ENCODE measurements around the gene WRAP53.

The WRAP53 gene

GRCh38 chr17:7697828-7698588, 9.7 kb downstream of the WRAP53 start:
- no peak for TF ChIP-seq EZH2phosphoT487 (conservative IDR thresholded peaks at IDR 0.05; ENCODE audit: low read length)
- TF ChIP-seq, protein P1, sequence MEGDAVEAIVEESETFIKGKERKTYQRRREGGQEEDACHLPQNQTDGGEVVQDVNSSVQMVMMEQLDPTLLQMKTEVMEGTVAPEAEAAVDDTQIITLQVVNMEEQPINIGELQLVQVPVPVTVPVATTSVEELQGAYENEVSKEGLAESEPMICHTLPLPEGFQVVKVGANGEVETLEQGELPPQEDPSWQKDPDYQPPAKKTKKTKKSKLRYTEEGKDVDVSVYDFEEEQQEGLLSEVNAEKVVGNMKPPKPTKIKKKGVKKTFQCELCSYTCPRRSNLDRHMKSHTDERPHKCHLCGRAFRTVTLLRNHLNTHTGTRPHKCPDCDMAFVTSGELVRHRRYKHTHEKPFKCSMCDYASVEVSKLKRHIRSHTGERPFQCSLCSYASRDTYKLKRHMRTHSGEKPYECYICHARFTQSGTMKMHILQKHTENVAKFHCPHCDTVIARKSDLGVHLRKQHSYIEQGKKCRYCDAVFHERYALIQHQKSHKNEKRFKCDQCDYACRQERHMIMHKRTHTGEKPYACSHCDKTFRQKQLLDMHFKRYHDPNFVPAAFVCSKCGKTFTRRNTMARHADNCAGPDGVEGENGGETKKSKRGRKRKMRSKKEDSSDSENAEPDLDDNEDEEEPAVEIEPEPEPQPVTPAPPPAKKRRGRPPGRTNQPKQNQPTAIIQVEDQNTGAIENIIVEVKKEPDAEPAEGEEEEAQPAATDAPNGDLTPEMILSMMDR (IDR thresholded peaks at IDR 0.05; ENCODE audit: insufficient read depth, low read length, poor library complexity, severe bottlenecking), result no peak
- Histone ChIP-seq H4K20me1 (ENCODE audit: low read depth, low read length) (no peaks in the 10 kb centered on the region), H3K9ac (ENCODE audit: low read length) (no peak overlapping the region), H3K27me3 (ENCODE audit: low read length) (no peaks in the 10 kb centered on the region), H3K4me3 (ENCODE audit: insufficient read depth, low read length, poor library complexity, severe bottlenecking) (no peak overlapping the region), H3F3A (ENCODE audit: insufficient read depth) (no peaks in the 10 kb centered on the region), H3K27ac (ENCODE audit: low read depth, low read length) (no peak overlapping the region), H3K9me3 (ENCODE audit: insufficient read depth, low read length) (no peaks in the 10 kb centered on the region), H3K4me2 (ENCODE audit: low read depth, low read length, poor library complexity, severe bottlenecking) (no peak overlapping the region), H3K9me2 (replicated peaks; ENCODE audit: insufficient read depth, low read length) (no peaks in the 10 kb centered on the region), H3K79me2 (ENCODE audit: insufficient read depth, low read length) (no peaks in the 10 kb centered on the region), H3K36me3 (ENCODE audit: low read length) (no peaks in the 10 kb centered on the region), H2AFZ (ENCODE audit: low read depth, low read length, severe bottlenecking) (no peak overlapping the region)

- Histone ChIP-seq H3K4me2 (ENCODE audit: low read depth, low read length, poor library complexity, severe bottlenecking) (no peak overlapping the region), H3K36me3 (ENCODE audit: low read length) (no peaks in the 10 kb centered on the region), H3K9me3 (ENCODE audit: insufficient read depth, low read length) (no peaks in the 10 kb centered on the region), H2AFZ (ENCODE audit: low read depth, low read length, severe bottlenecking) (no peak overlapping the region), H3K79me2 (ENCODE audit: insufficient read depth, low read length) (no peaks in the 10 kb centered on the region), H4K20me1 (ENCODE audit: low read depth, low read length) (no peaks in the 10 kb centered on the region), H3K9ac (ENCODE audit: low read length) (no peak overlapping the region), H3K4me3 (ENCODE audit: insufficient read depth, low read length, poor library complexity, severe bottlenecking) (no peak overlapping the region), H3K27me3 (ENCODE audit: low read length) (no peaks in the 10 kb centered on the region), H3K9me2 (replicated peaks; ENCODE audit: insufficient read depth, low read length) (no peaks in the 10 kb centered on the region), H3F3A (ENCODE audit: insufficient read depth) (no peaks in the 10 kb centered on the region), H3K27ac (ENCODE audit: low read depth, low read length) (no peak overlapping the region)
- TF ChIP-seq EZH2phosphoT487 (conservative IDR thresholded peaks at IDR 0.05; ENCODE audit: low read length), result no peak
- TF ChIP-seq, protein P1 (IDR thresholded peaks at IDR 0.05; ENCODE audit: insufficient read depth, low read length, poor library complexity, severe bottlenecking), result no peak
Measured at GRCh38 chr17:7700510-7700909, 12.2 kb downstream of the WRAP53 start.

GRCh38 chr17:7701681-7702080, 13.4 kb downstream of the WRAP53 start:
- TF ChIP-seq, protein P1 (IDR thresholded peaks at IDR 0.05; ENCODE audit: insufficient read depth, low read length, poor library complexity, severe bottlenecking), result no peak
- TF ChIP-seq EZH2phosphoT487 (conservative IDR thresholded peaks at IDR 0.05; ENCODE audit: low read length), result no peak
- Histone ChIP-seq H3K36me3 (ENCODE audit: low read length) (no peaks in the 10 kb centered on the region), H3K27me3 (ENCODE audit: low read length) (no peaks in the 10 kb centered on the region), H3K4me3 (ENCODE audit: insufficient read depth, low read length, poor library complexity, severe bottlenecking) (no peak overlapping the region), H3K9me2 (replicated peaks; ENCODE audit: insufficient read depth, low read length) (no peaks in the 10 kb centered on the region), H3K9me3 (ENCODE audit: insufficient read depth, low read length) (no peaks in the 10 kb centered on the region), H3K4me2 (ENCODE audit: low read depth, low read length, poor library complexity, severe bottlenecking) (no peak overlapping the region), H3K79me2 (ENCODE audit: insufficient read depth, low read length) (no peaks in the 10 kb centered on the region), H4K20me1 (ENCODE audit: low read depth, low read length) (no peaks in the 10 kb centered on the region), H3K27ac (ENCODE audit: low read depth, low read length) (no peak overlapping the region), H3F3A (ENCODE audit: insufficient read depth) (no peaks in the 10 kb centered on the region), H3K9ac (ENCODE audit: low read length) (no peak overlapping the region), H2AFZ (ENCODE audit: low read depth, low read length, severe bottlenecking) (no peak overlapping the region)
